ENCODE data around the gene CCDC186.

The CCDC186 gene

GRCh38 chr10:114110174-114110972, 63.6 kb downstream of the CCDC186 start:
- DNase-seq (ENCODE audit: low spot score), result peak; percentile 5

- DNase-seq (ENCODE audit: low spot score), result peak; percentile 31
Measured at GRCh38 chr10:114103284-114103683, 70.7 kb downstream of the CCDC186 start.

GRCh38 chr10:114102256-114102655, 71.7 kb downstream of the CCDC186 start:
- no peak for DNase-seq (ENCODE audit: low spot score)

- DNase-seq (ENCODE audit: low spot score), result no peak
Measured at GRCh38 chr10:114100848-114101741, 72.9 kb downstream of the CCDC186 start.

GRCh38 chr10:114096864-114097263, 77.1 kb downstream of the CCDC186 start:
- no peak for DNase-seq (ENCODE audit: low spot score)

GRCh38 chr10:114095559-114096337, 78.3 kb downstream of the CCDC186 start:
- no peak for DNase-seq (ENCODE audit: low spot score)

GRCh38 chr10:114094795-114095194, 79.2 kb downstream of the CCDC186 start:
- DNase-seq (ENCODE audit: low spot score), result no peak

GRCh38 chr10:114087655-114088054, 86.3 kb downstream of the CCDC186 start:
- DNase-seq (ENCODE audit: low spot score), result no peak

- no peak for DNase-seq (ENCODE audit: low spot score)
Measured at GRCh38 chr10:114087255-114087654, 86.7 kb downstream of the CCDC186 start.

- no peak for DNase-seq (ENCODE audit: low spot score)
Measured at GRCh38 chr10:114084215-114084614, 89.8 kb downstream of the CCDC186 start.

- DNase-seq (ENCODE audit: low spot score), result no peak
Measured at GRCh38 chr10:114083040-114083439, 91.0 kb downstream of the CCDC186 start.

GRCh38 chr10:114081911-114082583, 92.0 kb downstream of the CCDC186 start:
- no peak for DNase-seq (ENCODE audit: low spot score)

- no peak for DNase-seq (ENCODE audit: low spot score)
Measured at GRCh38 chr10:114079421-114079820, 94.6 kb downstream of the CCDC186 start.

GRCh38 chr10:114078346-114078745, 95.7 kb downstream of the CCDC186 start:
- no peak for DNase-seq (ENCODE audit: low spot score)

GRCh38 chr10:114077815-114078219, 96.2 kb downstream of the CCDC186 start:
- no peak for DNase-seq (ENCODE audit: low spot score)

GRCh38 chr10:114077347-114077746, 96.7 kb downstream of the CCDC186 start:
- no peak for DNase-seq (ENCODE audit: low spot score)

- no peak for DNase-seq (ENCODE audit: low spot score)
Measured at GRCh38 chr10:114075093-114075492, 98.9 kb downstream of the CCDC186 start.

GRCh38 chr10:114073395-114074186, 100.4 kb downstream of the CCDC186 start:
- DNase-seq (ENCODE audit: low spot score), result no peak

- no peak for DNase-seq (ENCODE audit: low spot score)
Measured at GRCh38 chr10:114071178-114071577, 102.8 kb downstream of the CCDC186 start.

All from COLO829 (cell line).